KMS-11 (cell line): ENCODE measurements around the gene OLFML2A.
A peak's percentile ranks its signal among the peaks of the same experiment; 100 is the strongest.

ENCODE experiments used
- H2AFZ ChIP-seq: fragments of 200-600 bp; sonication (generic); 2 replicates; pipeline ENCODE4 v1.6.1; 2016; ENCODE audit warnings: antibody characterized with exemption, mixed run types, low read depth
- H3K27ac ChIP-seq: fragments of 200-600 bp; sonication (generic); 2 replicates; pipeline ENCODE4 v1.6.1; 2016; ENCODE audit warnings: mild to moderate bottlenecking, mixed run types
- H3K27me3 ChIP-seq: fragments of 200-600 bp; sonication (generic); 2 replicates; pipeline ENCODE4 v1.6.1; 2017; ENCODE audit warnings: mild to moderate bottlenecking, low read depth, mixed run types, moderate library complexity; ENCODE audit not compliant: insufficient read depth
- H3K36me3 ChIP-seq: fragments of 200-600 bp; sonication (generic); 2 replicates; pipeline ENCODE4 v1.6.1; 2017; ENCODE audit warnings: mild to moderate bottlenecking, mixed run types; ENCODE audit not compliant: insufficient read depth
- H3K4me1 ChIP-seq: fragments of 200-600 bp; sonication (generic); 2 replicates; pipeline ENCODE4 v1.6.1; 2016; ENCODE audit warnings: mild to moderate bottlenecking, low read depth, mixed run types; ENCODE audit not compliant: poor library complexity, severe bottlenecking
- H3K4me2 ChIP-seq: fragments of 200-600 bp; sonication (generic); 2 replicates; pipeline ENCODE4 v1.7.0; 2016; ENCODE audit warnings: mild to moderate bottlenecking, mixed run types
- H3K4me3 ChIP-seq: fragments of 200-600 bp; sonication (generic); IDR thresholded peaks from 2 replicates; pipeline ENCODE4 v1.6.1; 2017; ENCODE audit warnings: low read depth, low read length, mixed read lengths; ENCODE audit not compliant: insufficient read depth
- H3K79me2 ChIP-seq: fragments of 200-600 bp; sonication (generic); 2 replicates; pipeline ENCODE4 v1.6.1; 2016; ENCODE audit warnings: low read depth, mixed run types; ENCODE audit not compliant: insufficient read depth
- H3K9ac ChIP-seq: fragments of 200-600 bp; sonication (generic); 2 replicates; pipeline ENCODE4 v1.6.1; 2016; ENCODE audit warnings: mild to moderate bottlenecking, mixed run types
- H4K20me1 ChIP-seq: fragments of 200-600 bp; sonication (generic); 2 replicates; pipeline ENCODE4 v1.6.1; 2016; ENCODE audit warnings: mild to moderate bottlenecking, mixed run types; ENCODE audit not compliant: insufficient read depth
- TF ChIP-seq, protein P1 (sequence below): fragments of 200-600 bp; sonication (generic); conservative IDR thresholded peaks from 2 replicates; pipeline ENCODE4 v1.6.1; 2017; ENCODE audit warnings: low read depth, mild to moderate bottlenecking, antibody characterized with exemption, low read length, moderate library complexity, mixed read lengths

The OLFML2A gene

DNA sequence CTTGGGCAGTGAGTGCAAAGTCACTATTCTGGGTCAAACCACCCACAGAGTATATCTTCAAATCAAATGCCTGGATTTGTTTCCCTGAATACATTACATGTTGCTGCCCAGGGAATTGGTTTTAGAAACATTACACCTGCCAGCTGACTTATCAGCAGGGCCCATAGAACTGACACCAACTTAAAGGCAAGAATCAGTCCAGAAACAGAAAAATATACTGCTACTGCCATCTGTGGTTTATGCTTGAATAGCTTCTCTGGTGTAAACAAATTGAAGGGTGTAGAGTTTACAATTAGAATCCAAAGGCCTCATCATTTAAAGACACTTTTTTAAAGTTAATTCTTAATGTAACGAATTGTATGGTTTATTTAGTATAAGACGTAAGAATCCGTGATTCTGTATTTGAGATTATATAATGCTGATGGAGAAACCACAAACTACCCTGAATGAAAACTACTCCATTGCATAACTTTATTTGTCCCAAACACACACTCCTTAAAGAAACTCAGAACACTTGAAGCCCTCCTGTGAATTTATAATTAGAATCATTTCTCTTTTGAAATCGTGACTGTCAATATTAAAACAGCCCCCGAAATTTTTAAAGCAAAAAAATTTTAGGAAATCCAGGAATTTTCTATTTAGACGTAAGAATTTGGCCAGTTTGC lies 12.0 kb upstream of the OLFML2A start:
- no peak overlapping the region for H3K4me3 ChIP-seq
- no peak overlapping the region for H3K27ac ChIP-seq
- peaks cover 27% of the 10 kb centered on the region for H3K4me1 ChIP-seq
- no peak overlapping the region for H3K4me2 ChIP-seq
- TF ChIP-seq, protein P1, sequence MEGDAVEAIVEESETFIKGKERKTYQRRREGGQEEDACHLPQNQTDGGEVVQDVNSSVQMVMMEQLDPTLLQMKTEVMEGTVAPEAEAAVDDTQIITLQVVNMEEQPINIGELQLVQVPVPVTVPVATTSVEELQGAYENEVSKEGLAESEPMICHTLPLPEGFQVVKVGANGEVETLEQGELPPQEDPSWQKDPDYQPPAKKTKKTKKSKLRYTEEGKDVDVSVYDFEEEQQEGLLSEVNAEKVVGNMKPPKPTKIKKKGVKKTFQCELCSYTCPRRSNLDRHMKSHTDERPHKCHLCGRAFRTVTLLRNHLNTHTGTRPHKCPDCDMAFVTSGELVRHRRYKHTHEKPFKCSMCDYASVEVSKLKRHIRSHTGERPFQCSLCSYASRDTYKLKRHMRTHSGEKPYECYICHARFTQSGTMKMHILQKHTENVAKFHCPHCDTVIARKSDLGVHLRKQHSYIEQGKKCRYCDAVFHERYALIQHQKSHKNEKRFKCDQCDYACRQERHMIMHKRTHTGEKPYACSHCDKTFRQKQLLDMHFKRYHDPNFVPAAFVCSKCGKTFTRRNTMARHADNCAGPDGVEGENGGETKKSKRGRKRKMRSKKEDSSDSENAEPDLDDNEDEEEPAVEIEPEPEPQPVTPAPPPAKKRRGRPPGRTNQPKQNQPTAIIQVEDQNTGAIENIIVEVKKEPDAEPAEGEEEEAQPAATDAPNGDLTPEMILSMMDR: peak; percentile 29; the same call in 1 of the 2 replicates
- no peaks in the 10 kb centered on the region for H3K36me3 ChIP-seq
- no peaks in the 10 kb centered on the region; the same call in 1 of the 2 replicates for H4K20me1 ChIP-seq
- H3K27me3 ChIP-seq: peaks cover 6% of the 10 kb centered on the region; the same call in 1 of the 2 replicates
- H2AFZ ChIP-seq: no peak overlapping the region
- H3K79me2 ChIP-seq: 0 out of 2 replicates have a peak, but pooled peaks cover 5% of the 10 kb centered on the region
- H3K9ac ChIP-seq: no peak overlapping the region

DNA sequence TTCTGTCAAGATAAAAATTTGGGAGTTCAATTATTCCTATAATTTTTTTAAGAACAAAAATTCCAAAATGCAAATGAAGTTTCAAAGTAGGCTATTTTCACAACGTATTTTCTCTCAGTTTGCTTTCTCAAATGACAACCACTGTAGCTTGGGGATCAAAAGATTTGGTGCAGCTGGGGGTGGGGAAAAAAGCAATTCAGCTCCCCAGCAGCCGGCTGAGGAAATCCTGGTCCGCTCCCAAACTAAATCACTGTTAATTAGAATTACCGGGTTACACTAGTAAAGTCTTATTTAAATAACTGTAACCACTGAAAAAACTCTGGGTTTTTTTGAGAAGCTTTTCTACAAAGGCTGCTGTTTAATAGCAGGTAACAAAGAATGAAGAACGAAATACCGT lies 11.5 kb upstream of the OLFML2A start:
- Histone ChIP-seq H3K4me2 (no peak overlapping the region), H3K4me3 (no peak overlapping the region), H3K27me3 (peaks cover 6% of the 10 kb centered on the region; the same call in 1 of the 2 replicates), H4K20me1 (no peaks in the 10 kb centered on the region; the same call in 1 of the 2 replicates), H3K27ac (no peak overlapping the region), H3K36me3 (no peaks in the 10 kb centered on the region), H2AFZ (no peak overlapping the region), H3K9ac (no peak overlapping the region), H3K4me1 (peaks cover 27% of the 10 kb centered on the region), H3K79me2 (0 out of 2 replicates have a peak, but pooled peaks cover 5% of the 10 kb centered on the region)
- TF ChIP-seq, protein P1: no peak

DNA sequence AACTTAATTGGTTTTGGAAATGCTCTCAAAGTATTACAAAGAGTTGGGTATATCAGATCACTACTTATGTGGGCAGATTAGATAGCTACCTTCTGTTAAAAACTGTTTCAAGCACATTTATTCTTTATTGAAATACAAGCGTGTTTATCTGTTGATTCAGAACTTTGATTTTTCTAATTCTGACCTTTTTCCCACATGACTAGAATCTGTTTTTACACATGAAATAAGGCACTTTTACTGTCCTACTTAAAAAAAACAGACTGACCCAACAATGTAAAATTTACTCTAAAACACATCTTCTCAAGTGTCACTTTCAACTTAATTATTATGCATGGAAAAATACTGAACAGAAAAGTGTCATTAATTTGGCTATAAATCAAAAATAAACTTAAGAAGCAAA lies 10.6 kb upstream of the OLFML2A start:
- Histone ChIP-seq H3K4me2 (no peak overlapping the region), H3K27me3 (peaks cover 6% of the 10 kb centered on the region; the same call in 1 of the 2 replicates), H3K9ac (no peak overlapping the region), H2AFZ (no peak overlapping the region), H3K79me2 (0 out of 2 replicates have a peak, but pooled peaks cover 5% of the 10 kb centered on the region), H3K4me1 (peaks cover 27% of the 10 kb centered on the region), H4K20me1 (no peaks in the 10 kb centered on the region; the same call in 1 of the 2 replicates), H3K4me3 (no peak overlapping the region), H3K27ac (no peak overlapping the region), H3K36me3 (no peaks in the 10 kb centered on the region)
- TF ChIP-seq, protein P1: no peak

DNA sequence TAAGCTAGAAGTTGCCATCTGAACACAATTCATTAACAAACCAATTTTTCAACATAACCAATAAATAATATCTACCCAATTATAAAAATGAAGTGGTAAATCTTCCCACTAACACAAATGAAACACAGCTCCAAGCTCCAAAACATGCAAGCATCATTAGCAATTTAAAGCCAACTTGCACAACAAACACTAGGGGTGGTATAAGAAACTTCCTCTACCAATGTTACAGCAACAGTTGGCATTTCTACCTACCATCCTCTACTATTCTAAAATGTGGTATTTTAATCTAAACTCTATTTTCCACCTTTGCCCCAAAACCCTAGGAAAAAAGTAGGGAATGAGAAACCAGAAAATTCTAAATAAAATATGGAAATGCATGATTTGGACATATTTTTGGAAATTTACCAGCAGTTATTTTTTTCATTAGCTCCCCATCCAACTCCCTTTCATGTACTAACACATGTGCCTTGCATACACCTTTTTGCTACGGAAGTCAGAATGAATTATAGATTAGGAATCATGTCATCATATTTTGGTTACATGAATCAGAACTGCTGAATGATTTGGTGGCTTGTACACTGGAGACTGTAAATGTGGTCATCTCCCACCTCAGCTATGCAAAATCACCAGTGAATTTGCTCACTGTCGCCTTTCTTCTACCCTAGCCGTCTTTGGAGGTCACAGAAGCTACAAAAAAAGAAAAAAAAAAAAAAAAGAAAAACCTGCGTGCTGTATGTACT lies 9.9 kb upstream of the OLFML2A start:
- Histone ChIP-seq H3K27ac (no peak overlapping the region), H3K4me2 (no peak overlapping the region), H4K20me1 (no peaks in the 10 kb centered on the region; the same call in 1 of the 2 replicates), H3K79me2 (0 out of 2 replicates have a peak, but pooled peaks cover 5% of the 10 kb centered on the region), H2AFZ (no peak overlapping the region), H3K36me3 (no peaks in the 10 kb centered on the region), H3K9ac (no peak overlapping the region), H3K4me3 (no peak overlapping the region), H3K4me1 (peaks cover 27% of the 10 kb centered on the region), H3K27me3 (peaks cover 6% of the 10 kb centered on the region; the same call in 1 of the 2 replicates)
- TF ChIP-seq, protein P1: no peak
